Hematopoietic multipotent progenitor cell treated with erythropoietin and hydrocortisone succinate and interleukin-3 and kit ligand, for 17 days (in vitro differentiated cells): ENCODE results near the gene WNT3A.

Experiments used
- DNase-seq: peaks from one replicate; pipeline ENCODE4 v3.0.0-alpha.2; 2015; ENCODE audit warnings: low spot score

The WNT3A gene

DNA sequence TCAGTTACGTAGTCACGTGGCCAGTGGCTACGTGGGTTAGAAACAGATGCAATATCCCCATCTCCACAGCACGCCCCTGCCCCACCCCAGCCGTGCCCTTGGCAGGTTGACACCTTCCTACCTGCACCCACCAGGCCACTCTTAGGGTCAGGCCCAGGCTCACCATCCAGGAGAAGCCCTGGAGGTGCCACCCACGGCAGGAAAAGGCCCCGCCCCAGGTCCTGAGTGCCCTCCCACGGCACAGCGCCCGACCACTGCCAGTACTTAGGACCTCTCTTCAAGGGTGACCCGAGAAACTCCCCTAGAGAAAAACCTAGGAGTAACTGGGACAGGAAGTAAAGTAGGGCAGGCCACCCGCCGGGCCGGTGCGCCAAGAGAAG lies 94.8 kb downstream of the WNT3A start:
- DNase-seq, result no peak

DNA sequence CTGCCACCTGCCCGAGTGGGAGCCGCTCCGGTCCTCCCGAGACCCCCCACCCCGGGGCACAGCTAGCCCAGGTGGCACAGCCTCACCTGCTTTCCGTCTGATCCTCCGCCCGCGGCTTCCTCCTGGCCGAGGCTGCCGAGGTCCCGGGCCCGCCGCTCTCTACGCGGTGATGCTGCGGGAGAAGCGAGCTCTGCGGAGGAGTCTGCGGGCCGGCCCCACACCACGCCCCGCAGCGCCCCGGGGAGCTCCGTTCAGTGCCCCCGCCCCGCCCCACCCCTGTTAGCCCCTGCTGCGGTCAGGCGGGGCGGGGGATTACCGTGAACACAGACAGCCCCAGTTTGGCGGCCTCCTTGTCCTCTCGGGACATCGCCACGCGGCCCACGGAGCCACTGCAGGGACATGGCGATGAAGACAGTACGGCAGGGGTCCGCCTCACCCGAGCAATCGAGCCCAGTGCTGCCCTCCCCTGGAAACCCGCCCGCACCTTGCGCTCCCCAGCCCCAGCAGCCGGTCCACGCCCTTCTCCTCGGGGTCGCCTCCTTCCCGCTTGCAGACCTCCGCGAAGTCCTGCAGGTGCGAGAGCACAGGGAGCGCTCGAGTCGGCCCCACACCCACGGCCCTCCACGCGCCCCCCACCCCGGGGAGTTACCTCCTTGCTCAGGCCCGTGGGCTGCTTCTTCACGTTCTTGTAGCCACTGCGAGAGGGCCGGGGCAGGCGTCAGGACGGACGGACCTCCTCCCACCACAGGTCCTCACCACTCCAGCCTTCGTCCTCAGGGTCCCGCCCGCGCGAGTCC lies 95.4 kb downstream of the WNT3A start:
- peak; percentile 55 for DNase-seq

DNA sequence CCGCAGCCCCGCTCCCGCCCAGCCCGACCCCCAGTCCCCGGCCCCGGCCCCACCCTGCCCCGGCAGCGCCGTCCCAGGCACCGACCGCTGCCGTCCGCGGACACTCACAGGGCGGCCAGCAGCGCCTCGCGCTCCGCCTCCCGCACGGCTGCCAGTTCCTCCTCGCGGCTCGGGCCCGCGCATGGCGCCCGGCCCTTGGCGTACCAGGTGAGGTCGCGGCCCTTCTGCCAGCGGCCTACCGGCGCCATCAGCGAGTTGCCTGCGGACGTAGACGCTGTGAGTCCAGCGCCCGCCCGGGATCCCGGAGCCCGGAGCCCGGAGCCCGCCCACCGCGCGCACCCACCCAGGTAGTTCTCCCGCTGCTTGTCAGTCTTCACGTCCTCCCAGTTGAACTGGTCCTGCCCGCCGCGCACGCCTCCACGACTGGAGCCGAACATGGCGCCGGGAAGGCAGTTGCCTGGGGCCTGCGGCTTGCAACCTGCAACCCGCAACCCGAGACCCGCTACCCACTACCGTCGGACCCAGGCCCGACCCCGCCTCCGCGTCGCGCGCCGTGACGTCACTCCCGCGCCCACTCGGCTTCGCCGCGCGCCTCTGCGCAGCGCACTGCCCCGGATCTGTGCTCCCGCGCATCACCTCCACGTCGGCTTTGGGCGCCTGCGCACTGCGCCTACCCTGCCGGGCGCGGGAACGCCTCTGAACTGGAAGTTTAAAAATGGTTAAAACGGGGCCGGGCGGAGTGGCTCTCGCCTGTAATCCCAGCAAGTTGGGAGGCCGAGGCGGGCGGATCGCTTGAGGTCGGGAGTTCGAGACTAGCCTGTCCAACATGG lies 96.2 kb downstream of the WNT3A start, which contains the start of gene C1orf35:
Gene C1orf35 (minus strand): TSS at position 535 of the 830 bp plus-strand sequence. CDS start 98 bp downstream, at position 437.
- DNase-seq, result peak; percentile 75

DNA sequence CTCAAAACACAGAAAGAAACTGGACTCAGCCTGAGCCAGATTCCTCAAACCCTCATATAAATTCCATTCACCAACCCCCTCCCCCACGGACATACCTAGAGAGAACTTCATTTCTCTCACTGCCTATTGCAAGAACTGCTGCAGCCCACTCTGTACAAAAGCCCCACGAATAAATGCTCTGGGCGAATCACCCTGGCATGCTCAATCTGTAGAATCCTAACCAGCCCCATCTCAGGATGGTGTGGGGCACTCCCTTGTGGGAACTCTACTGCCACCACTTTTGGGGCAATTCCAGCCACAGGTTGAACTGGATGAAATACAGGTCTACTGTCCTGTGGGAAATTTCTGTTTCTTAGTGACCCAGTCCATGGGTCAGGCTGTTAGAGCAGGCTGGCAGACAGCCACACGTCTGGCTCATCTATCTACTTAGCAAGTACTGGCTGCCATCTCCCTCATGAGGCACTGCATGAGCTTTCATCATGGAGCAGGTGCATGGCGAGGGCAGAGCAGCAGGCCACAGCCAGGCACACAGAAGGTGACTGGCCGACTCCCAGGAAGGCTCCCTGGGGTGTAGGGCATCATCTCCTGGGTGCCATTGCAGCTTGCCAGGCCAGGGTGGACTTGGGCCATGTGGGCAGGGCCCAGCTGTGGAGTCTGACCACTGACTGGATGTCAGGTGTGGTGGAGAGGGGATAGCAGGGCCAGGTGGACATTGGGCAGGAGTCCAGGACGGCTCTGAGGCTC lies 97.9 kb downstream of the WNT3A start:
- no peak for DNase-seq

DNA sequence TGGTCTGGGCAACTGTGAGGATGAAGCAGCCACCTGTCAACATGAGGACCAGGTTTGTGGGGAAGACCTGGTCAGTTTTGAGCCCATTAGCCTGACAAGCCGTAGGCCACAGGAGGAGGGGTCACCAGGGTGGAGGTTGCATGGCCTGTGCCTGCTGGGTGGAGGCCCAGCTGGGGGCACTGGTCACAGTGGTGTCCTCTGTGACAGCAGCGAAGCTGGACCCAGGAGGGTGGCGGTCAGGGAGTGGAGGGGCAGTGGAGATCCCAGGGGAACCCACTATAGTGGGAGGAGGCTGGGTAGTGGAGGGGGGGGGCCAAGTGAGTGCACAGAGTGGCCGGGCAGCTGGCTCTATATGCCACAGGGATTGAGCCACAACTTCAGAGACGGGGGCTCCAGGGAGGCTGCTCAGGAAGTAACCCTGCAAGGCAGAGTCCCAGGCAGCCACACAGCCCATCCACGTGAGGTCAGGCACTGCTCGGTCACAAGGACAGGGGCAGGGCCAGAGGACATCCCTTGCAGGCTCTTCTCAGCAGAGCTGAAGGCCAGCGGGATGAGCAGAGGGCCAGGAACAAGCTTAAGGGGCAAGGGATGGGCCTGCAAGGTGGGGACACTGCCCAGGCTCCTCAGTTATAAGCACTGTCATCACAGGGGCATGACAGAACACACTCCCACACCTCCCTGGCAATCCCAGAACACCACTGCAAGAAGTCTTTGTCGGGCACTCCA lies 98.6 kb downstream of the WNT3A start:
- no peak for DNase-seq

DNA sequence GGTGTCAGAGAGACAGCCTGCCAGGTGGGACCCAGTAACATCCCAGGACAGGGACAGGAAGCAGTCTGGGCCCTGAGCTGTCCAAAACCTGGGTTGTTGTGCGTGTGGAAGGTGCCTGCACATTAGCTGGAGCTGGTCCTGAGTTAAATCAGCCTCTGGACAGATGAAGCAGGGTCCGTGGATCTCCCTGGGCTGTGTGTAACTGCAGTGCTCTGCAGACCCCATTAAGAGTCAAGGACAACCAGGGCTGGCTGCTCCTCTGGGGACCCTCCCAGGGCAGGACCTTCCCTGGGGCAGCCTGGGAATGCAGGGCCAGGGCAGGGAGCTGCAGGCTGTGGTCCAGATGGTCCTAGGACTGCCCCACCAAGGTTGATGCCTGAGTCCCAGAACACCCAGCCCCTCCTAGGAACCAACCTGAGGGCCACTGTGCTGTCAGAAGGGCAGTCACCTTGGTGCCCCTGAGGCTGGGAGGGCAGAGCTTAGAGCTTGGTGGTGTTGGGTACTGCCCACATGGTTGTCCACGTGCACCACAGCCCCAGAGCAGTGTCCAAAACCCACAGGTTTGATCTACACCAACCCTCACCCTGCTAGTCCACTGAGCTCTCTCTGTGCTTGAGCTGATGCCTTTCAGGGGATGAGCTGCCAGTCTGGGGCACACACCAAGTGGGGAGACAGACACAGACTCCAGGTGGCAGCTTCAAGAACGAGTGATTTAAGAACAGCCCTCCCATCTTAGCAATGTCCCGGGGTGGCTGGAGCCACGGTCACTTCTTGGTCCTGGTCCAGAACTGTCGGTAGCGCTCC lies 99.4 kb downstream of the WNT3A start:
- no peak for DNase-seq

DNA sequence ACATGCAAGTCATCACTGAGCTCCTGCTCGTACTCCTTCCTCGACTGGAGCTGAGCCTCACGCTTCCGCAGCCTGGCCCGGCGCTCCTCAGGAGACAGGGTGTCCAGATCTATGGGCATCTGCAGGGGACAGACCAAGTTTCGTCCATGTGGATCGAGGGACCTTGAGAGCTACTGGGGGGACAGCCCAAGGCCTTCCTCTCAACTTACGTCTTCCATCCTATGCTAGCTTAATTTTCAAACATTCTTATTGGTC lies 99.9 kb downstream of the WNT3A start:
- no peak for DNase-seq

DNA sequence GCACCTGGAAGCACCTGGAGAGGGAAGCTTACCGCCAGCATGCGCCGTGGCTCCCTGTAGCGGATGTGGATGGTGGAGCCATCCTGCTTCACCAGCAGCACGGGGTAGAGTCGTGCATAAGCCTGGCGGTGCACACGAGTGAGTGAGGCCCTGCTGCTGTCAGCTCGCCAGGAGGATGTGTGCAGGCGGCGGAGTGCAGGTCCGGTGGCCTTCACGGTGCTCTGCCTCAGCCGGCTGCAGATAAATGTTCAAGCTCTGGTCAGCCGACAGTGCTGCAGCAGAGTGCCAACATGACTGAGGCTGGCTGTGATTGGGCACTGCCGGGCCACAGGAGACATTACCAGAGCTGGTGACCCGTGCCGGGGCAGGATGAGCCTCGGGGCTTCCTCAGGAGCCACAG lies 100.8 kb downstream of the WNT3A start:
- DNase-seq, result no peak

DNA sequence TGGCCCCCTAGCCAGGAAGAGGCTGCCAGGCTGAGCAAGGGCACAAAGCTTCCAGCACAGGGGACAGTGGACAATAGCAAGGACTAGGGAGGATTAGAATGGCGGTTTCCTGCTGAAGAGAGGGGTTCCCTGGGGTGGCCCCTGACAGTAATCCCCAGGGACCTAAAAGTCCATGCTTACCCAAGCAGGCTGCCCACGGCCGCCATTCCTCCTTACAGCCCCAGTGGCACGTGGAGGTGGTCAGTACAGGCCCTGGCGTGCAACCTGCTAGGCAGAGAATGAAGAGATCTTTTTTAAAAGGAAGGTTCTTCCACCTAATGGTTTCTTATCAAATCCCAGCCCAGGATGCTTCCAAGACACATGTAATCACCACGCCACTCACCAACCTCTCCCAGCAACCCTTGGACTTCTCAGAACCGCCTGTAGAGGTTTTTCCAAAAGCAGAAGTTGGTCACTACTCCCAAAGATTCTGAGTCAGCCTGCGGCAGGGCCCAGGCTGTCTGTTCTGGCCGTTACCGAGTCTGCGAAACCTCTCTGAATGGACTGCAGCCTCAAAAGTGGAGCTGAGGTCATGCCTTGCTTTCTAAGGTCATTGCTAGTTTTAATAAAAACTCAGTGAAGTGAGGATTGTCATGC lies 101.4 kb downstream of the WNT3A start:
- DNase-seq, result no peak

DNA sequence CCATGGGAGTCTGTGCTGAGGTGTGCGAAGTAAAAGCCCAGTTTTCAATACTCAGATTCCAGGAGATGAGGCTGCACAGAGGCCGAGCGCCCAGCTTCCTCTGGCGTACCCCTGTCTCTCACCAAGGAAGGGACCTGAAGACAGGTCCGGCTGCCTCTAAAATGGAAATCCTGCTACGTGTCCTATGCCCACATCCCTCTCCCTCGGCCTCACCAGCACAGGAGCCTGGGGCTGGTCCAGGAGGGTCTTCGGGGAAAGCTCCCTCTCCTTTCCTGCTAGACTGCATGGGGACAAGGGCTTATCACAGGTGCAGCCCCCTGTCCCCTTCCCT lies 101.9 kb downstream of the WNT3A start:
- no peak for DNase-seq

DNA sequence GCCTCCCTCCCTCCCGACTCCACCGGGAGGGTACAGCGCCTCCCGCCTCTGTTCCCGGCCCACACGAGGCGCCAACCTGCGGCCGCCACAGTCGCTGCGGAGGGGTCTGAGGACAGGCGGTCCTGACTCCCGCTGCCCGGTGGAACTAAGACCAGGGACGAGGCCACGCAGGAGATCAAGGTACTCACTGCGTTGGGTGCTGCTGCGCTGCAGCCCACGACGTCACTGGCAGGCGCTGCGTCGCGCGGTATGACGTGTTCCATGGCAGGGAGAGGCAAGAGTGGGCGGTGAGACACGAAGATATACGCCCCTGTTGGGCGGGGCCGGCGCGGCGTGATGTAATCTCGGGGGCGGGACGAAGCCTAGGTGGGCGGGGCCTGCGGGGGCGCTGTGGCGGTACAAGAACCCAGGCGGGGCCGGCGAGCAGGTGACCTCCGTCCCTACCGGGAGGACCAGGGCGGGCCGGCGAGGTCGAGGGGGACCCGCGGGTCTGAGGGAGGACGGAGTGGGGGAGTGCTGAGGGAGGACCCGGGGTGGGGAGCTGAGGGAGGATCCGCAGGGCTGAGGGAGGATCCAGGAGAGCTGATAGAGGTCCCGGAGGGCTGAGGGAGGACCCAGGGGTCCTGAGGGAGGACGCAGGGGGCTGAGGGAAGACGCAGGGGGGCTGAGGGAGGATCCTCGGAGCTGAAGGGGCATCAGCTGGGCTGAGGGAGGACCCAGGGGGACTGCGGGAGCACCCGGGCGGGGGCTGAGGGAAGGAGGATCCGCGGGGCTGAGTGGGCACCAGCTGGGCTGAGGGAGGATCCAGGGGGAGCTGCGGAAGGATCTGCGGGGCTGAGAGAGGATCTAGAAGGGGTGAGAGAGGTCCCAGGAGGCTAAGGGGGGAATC lies 102.5 kb downstream of the WNT3A start, which contains the start of gene MRPL55:
Gene MRPL55 (minus strand): TSS at position 227 of the 889 bp plus-strand sequence. CDS start 1,039 bp downstream, outside the sequence.
- DNase-seq, result peak; percentile 99

DNA sequence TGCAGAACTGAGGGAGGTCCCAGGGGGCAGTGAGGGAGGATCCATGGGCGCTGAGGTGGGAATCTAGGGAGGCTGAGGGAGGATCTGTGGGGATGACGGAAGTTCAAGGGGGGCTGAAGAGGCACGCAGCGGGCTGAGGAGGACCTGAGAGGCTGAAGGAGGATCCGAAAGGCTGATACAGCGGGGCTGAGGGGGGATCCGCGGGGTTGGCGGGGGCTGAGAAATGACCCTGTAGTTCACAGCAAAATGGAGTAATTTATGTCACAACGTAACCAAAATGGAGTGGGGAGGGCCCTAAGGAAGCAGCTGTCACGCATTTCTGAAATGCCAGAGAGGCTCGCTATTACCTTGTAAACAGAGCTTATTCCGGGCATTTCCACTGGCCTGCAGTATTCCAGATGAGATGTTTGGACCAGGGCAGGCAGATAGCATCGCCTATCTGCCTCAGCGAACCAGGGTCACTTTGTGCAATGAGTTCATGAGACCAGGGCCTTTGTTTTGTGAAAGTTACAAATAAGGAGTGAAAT lies 103.2 kb downstream of the WNT3A start:
- no peak for DNase-seq

DNA sequence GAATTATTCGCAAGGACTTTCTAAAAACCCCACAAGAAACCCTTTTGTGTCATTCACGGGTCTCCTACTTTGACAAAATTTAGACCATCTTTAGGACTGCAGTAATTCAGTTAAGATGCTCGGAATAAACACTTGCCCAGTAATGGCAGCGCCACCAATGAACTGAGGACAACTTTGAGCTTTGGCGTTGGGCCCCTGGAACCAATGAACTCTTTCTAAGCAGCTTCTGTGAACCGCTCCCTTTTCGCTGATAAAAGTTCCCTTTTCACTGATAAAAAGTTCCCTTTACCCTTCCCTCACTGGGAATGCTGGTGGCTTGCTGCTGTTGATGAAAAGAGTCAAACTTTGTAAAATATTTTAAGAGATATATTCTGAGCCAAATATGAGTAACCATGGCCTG lies 103.8 kb downstream of the WNT3A start:
- no peak for DNase-seq
